Activated CD8-positive, alpha-beta T cell treated with anti-CD3 and anti-CD28 coated beads, Interleukin-2, amount 10 ng/mL, durations not matched to agents 7 days and 5 days (primary cell): ENCODE results near the gene MGLL. TPM values are rescaled to one million over a fixed set of nuclear protein-coding genes. Genes with fewer than 3 reads are reported as not detected.
A peak's percentile ranks its signal among the peaks of the same experiment; 100 is the strongest.
"Not testable (repeated sequence)": the region's sequence is repeated elsewhere in the genome, so short reads cannot be mapped to it uniquely, and the experiment has no call there.

Experiments
- ATAC-seq: fragments of 150-1000 bp; cut with Tn5 transposase; one replicate; pipeline ENCODE4 v1.10.0; 2021; ENCODE audit warnings: moderate library complexity
- CTCF ChIA-PET: fragments of 350-600 bp; sonication (Branson Sonifier 250); formaldehyde crosslinking; loops from one replicate; lab custom pipeline; 2021; ENCODE audit warnings: antibody characterized with exemption; lab: Charles Lee
- POLR2A ChIA-PET: fragments of 350-600 bp; sonication (Branson Sonifier 250); formaldehyde crosslinking; loops from one replicate; lab custom pipeline; 2021; ENCODE audit warnings: antibody characterized with exemption; lab: Charles Lee
- DNase-seq: peaks from one replicate; pipeline ENCODE4 v3.0.0-alpha.2; 2020
- H3K27ac Mint-ChIP-seq: one replicate; pipeline ENCODE4 v1.8.0; 2021; ENCODE audit warnings: mild to moderate bottlenecking, mixed read lengths
- H3K27me3 Mint-ChIP-seq: one replicate; pipeline ENCODE4 v1.8.0; 2021; ENCODE audit warnings: low read depth, mixed read lengths
- H3K36me3 Mint-ChIP-seq: one replicate; pipeline ENCODE4 v1.8.0; 2021; ENCODE audit warnings: low read depth, mixed read lengths
- H3K4me1 Mint-ChIP-seq: one replicate; pipeline ENCODE4 v1.8.0; 2021; ENCODE audit warnings: low read depth, mixed read lengths
- H3K4me3 Mint-ChIP-seq: one replicate; pipeline ENCODE4 v1.8.0; 2021; ENCODE audit warnings: mild to moderate bottlenecking, mixed read lengths
- H3K9me3 Mint-ChIP-seq: one replicate; pipeline ENCODE4 v1.8.0; 2022; ENCODE audit warnings: mixed read lengths; ENCODE audit not compliant: insufficient read depth
- total RNA-seq, 2 experiments: library from RNA; stranded (reverse); gene quantifications; one replicate each; pipeline ENCODE4 v1.2.3, GENCODE V29; 2021

Gene MGLL
- total RNA-seq, 2 experiments from 2014 or later = 1.5 to 2.2 TPM

- ATAC-seq = no peak
- Mint-ChIP-seq H3K27ac (no peak overlapping the region), H3K4me1 (peaks cover 11% of the 10 kb centered on the region), H3K9me3 (no peaks in the 10 kb centered on the region), H3K36me3 (no peaks in the 10 kb centered on the region), H3K27me3 (no peaks in the 10 kb centered on the region), H3K4me3 (no peak overlapping the region)
- DNase-seq = no peak
- CTCF ChIA-PET = no interaction called here
- POLR2A ChIA-PET = no interaction called here
Observed at GRCh38 chr3:127685708-127686511, 136.4 kb downstream of the MGLL start.

GRCh38 chr3:127684871-127685707 lies 137.2 kb downstream of the MGLL start:
- no peak overlapping the region for H3K4me3 Mint-ChIP-seq
- POLR2A ChIA-PET = no interaction called here
- CTCF ChIA-PET = no interaction called here
- no peaks in the 10 kb centered on the region for H3K27me3 Mint-ChIP-seq
- H3K36me3 Mint-ChIP-seq = no peaks in the 10 kb centered on the region
- peak; percentile 35 for ATAC-seq
- H3K9me3 Mint-ChIP-seq = no peaks in the 10 kb centered on the region
- DNase-seq = no peak
- H3K27ac Mint-ChIP-seq = no peak overlapping the region
- H3K4me1 Mint-ChIP-seq = peaks cover 11% of the 10 kb centered on the region

GRCh38 chr3:127682561-127682960 lies 139.8 kb downstream of the MGLL start:
- CTCF ChIA-PET = interaction anchor here (1.2 kb wide), 1 partner anchor 15 kb away, joined by 3 read pairs; no protein-coding TSS in a partner anchor

GRCh38 chr3:127682175-127682554 lies 140.2 kb downstream of the MGLL start:
- POLR2A ChIA-PET = interaction anchor here (1.8 kb wide), 1 partner anchor 10 kb away, joined by 7 read pairs; the partner anchor contains the start of gene ABTB1
- CTCF ChIA-PET = interaction anchor here (1.2 kb wide), 2 partner anchors 15 to 43 kb away, joined by 3 read pairs; no protein-coding TSS in a partner anchor
- not testable (repeated sequence) for DNase-seq

More at GRCh38 chr3:127682561-127682960, 139.8 kb downstream of the MGLL start:
- POLR2A ChIA-PET = interaction anchor here (1.8 kb wide), 1 partner anchor 10 kb away, joined by 7 read pairs; the partner anchor contains the start of gene ABTB1
- peaks cover 11% of the 10 kb centered on the region for H3K4me1 Mint-ChIP-seq
- H3K27ac Mint-ChIP-seq = no peak overlapping the region
- no peaks in the 10 kb centered on the region for H3K36me3 Mint-ChIP-seq
- no peaks in the 10 kb centered on the region for H3K9me3 Mint-ChIP-seq
- no peak overlapping the region for H3K4me3 Mint-ChIP-seq
- no peak for ATAC-seq
- H3K27me3 Mint-ChIP-seq = no peaks in the 10 kb centered on the region
- no peak for DNase-seq

GRCh38 chr3:127680798-127681221 lies 141.5 kb downstream of the MGLL start:
- no peaks in the 10 kb centered on the region for H3K27me3 Mint-ChIP-seq
- no peaks in the 10 kb centered on the region for H3K9me3 Mint-ChIP-seq
- ChIA-PET CTCF (interaction anchor here (1.1 to 1.6 kb wide), 3 partner anchors 15 to 106 kb away, joined by 3 to 6 read pairs (median 3); no protein-coding TSS in a partner anchor), POLR2A (no interaction called here)
- H3K36me3 Mint-ChIP-seq = no peaks in the 10 kb centered on the region
- ATAC-seq (no peak), DNase-seq (no peak)
- no peak overlapping the region for H3K27ac Mint-ChIP-seq
- no peak overlapping the region for H3K4me3 Mint-ChIP-seq
- H3K4me1 Mint-ChIP-seq = peaks cover 11% of the 10 kb centered on the region

More at GRCh38 chr3:127682175-127682554, 140.2 kb downstream of the MGLL start:
- not testable (repeated sequence) for H3K27ac Mint-ChIP-seq, H3K9me3 Mint-ChIP-seq, H3K4me3 Mint-ChIP-seq, H3K36me3 Mint-ChIP-seq, ATAC-seq, H3K27me3 Mint-ChIP-seq
- peaks cover 11% of the 10 kb centered on the region for H3K4me1 Mint-ChIP-seq

- Mint-ChIP-seq H3K9me3 (no peaks in the 10 kb centered on the region), H3K27me3 (no peaks in the 10 kb centered on the region), H3K4me3 (no peak overlapping the region), H3K36me3 (no peaks in the 10 kb centered on the region), H3K4me1 (peaks cover 11% of the 10 kb centered on the region), H3K27ac (no peak overlapping the region)
- ChIA-PET CTCF (interaction anchor here (1.6 kb wide), 1 partner anchor 105 kb away, joined by 6 read pairs; no protein-coding TSS in a partner anchor), POLR2A (no interaction called here)
- no peak for ATAC-seq
- DNase-seq = no peak
Observed at GRCh38 chr3:127680146-127680661, 142.1 kb downstream of the MGLL start.

GRCh38 chr3:127679534-127680145 lies 142.7 kb downstream of the MGLL start:
- peaks cover 16% of the 10 kb centered on the region for H3K4me1 Mint-ChIP-seq
- H3K9me3 Mint-ChIP-seq = no peaks in the 10 kb centered on the region
- no peak for DNase-seq
- ChIA-PET CTCF (interaction anchor here (0.9 to 1.6 kb wide), 3 partner anchors 11 to 105 kb away, joined by 3 to 7 read pairs (median 6); no protein-coding TSS in a partner anchor), POLR2A (interaction anchor here (1.5 kb wide), 1 partner anchor 81 kb away, joined by 4 read pairs; the partner anchor contains the start of gene MCM2)
- H3K36me3 Mint-ChIP-seq = no peaks in the 10 kb centered on the region
- ATAC-seq = no peak
- H3K4me3 Mint-ChIP-seq = no peak overlapping the region
- no peak overlapping the region for H3K27ac Mint-ChIP-seq
- H3K27me3 Mint-ChIP-seq = no peaks in the 10 kb centered on the region

- ChIA-PET CTCF (interaction anchor here (0.9 to 1.6 kb wide), 4 partner anchors 12 to 104 kb away, joined by 3 to 7 read pairs (median 5); no protein-coding TSS in a partner anchor), POLR2A (interaction anchor here (1.5 kb wide), 1 partner anchor 80 kb away, joined by 4 read pairs; the partner anchor contains the start of gene MCM2)
- no peaks in the 10 kb centered on the region for H3K9me3 Mint-ChIP-seq
- peak overlapping the region; percentile 20 for H3K27ac Mint-ChIP-seq
- no peaks in the 10 kb centered on the region for H3K36me3 Mint-ChIP-seq
- ATAC-seq = no peak
- no peak overlapping the region for H3K4me3 Mint-ChIP-seq
- no peaks in the 10 kb centered on the region for H3K27me3 Mint-ChIP-seq
- no peak for DNase-seq
- peaks cover 22% of the 10 kb centered on the region for H3K4me1 Mint-ChIP-seq
Observed at GRCh38 chr3:127678611-127679533, 143.4 kb downstream of the MGLL start.

GRCh38 chr3:127678315-127678599 lies 144.1 kb downstream of the MGLL start:
- DNase-seq = no peak
- CTCF ChIA-PET = interaction anchor here (1.1 kb wide), 1 partner anchor 103 kb away, joined by 4 read pairs; no protein-coding TSS in a partner anchor
- Mint-ChIP-seq H3K36me3 (no peaks in the 10 kb centered on the region), H3K9me3 (no peaks in the 10 kb centered on the region), H3K27me3 (no peaks in the 10 kb centered on the region), H3K4me1 (peaks cover 22% of the 10 kb centered on the region), H3K27ac (no peak overlapping the region), H3K4me3 (no peak overlapping the region)
- POLR2A ChIA-PET = interaction anchor here (1.5 kb wide), 1 partner anchor 80 kb away, joined by 4 read pairs; the partner anchor contains the start of gene MCM2
- no peak for ATAC-seq
